HG02973 (cell line): ENCODE data around the gene TBCD.
"Not testable (repeated sequence)": the region's sequence is repeated elsewhere in the genome, so short reads cannot be mapped to it uniquely, and the experiment has no call there.

ENCODE experiments used
- ATAC-seq: cut with Tn5 transposase; IDR thresholded peaks from one replicate; pipeline ENCODE4 v1.9.1; 2021; ENCODE audit warnings: moderate library complexity; ENCODE audit not compliant: unreplicated experiment

TBCD gene

DNA sequence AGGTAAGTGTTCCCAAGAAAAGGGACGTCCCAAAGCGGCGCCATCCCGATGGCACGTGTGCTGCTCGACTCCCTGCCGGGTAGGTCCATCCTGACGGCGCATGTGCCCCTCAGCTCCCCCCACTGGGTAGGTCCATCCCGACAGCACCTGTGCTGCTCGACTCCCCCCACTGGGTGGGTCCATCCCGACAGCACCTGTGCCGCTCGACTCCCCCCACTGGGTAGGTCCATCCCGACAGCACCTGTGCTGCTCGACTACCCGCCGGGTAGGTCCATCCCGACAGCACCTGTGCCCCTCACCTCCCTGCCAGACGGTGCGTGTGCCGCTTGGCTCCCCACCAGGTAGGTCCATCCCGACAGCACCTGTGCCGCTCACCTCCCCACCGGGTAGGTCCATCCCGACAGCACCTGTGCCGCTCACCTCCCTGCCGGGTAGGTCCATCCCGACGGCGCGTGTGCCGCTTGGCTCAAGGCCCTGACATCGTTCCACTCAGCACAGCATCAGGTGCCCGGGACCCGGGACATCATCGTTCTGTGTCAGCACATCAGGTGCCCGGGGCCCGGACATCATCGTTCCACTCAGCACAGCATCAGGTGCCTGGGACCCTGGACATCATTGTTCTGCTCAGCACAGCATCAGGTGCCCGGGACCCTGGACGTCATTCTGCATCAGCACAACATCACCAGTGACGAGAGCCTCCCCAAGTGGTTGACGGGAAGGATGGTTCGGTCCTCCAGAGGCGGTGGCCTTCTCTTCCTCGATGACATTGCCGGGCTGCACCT is 22.2 kb upstream of the TBCD start:
- no peak for ATAC-seq

- no peak for ATAC-seq
These were observed 19.6 kb upstream of the TBCD start for GRCh38 chr17:82732118-82732743.

DNA sequence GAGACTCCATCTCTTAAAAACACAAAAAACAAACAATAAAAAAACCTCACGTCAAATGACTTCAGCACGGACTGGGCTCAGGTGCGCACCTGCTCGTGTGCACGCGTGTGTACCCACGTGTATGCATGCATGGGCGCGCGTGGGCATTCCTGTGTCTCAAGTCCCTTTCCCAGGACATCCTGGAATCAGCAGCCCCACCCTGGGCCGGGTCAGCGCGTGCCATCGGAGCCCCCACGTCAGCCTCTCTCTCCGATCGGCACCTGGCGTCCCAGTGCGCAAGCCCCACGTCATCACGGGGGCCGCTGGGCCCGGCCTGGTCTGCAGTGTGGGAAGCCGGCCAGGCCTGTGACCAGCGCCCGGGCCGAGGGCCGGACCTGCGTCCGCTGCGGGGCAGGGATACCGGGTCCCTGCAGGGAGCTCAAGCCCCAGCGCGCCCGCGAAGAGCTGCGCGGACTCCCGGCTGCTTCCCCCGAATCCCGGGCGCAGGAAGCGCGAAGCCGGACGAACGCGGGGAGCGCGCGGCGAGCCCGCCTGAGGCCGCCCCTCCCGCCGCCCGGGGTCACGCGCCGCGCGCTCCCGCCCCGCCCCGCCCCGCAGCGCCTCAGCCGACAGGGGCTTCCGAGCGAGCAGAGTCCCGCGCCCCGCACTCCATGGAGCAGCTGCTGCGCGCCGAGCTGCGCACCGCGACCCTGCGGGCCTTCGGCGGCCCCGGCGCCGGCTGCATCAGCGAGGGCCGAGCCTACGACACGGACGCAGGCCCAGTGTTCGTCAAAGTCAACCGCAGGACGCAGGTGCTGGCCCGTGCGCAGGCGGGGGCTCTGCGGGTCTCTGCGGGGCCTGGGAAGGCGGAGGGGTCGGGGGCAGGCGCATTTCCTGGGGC is 16.6 kb upstream of the TBCD start, which contains the start of gene FN3K:
TSS of gene FN3K (plus strand) at position 629 of the 880 bp plus-strand sequence. CDS start at position 651, 22 bp downstream.
- ATAC-seq: no peak

DNA sequence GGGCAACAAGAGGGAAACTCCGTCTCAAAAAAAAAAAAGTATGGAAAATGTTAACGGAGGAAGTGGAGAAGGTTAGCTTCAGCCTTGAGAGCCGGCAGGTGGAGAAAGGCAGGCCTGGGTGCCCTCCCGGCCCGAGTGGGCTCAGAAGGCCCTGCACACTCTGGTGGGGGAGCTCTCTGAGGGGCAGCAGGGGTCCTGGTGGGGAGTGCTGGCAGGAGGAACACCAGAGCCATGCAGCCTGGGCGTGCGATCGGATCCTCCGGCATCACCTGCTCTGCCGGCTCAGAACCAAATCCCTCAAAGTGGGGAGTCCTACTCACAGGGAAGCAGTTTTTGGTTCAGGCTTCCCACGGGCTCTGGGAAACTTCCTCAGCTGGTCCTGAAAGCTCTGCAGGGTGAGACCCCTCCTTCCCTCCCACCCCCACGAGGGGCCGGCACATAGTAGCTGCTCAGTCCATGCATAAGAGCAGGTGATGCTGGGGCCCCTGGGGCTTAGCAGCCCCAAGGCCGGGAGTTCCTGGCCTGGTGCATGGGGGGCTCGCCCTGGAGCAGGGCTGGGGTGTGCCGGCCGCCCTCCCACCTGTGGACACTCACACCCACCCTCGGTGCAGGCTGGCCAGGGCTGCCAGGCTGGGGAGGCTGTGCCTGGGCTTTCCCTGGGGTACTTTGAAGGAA is 15.2 kb upstream of the TBCD start:
- ATAC-seq: no peak

DNA sequence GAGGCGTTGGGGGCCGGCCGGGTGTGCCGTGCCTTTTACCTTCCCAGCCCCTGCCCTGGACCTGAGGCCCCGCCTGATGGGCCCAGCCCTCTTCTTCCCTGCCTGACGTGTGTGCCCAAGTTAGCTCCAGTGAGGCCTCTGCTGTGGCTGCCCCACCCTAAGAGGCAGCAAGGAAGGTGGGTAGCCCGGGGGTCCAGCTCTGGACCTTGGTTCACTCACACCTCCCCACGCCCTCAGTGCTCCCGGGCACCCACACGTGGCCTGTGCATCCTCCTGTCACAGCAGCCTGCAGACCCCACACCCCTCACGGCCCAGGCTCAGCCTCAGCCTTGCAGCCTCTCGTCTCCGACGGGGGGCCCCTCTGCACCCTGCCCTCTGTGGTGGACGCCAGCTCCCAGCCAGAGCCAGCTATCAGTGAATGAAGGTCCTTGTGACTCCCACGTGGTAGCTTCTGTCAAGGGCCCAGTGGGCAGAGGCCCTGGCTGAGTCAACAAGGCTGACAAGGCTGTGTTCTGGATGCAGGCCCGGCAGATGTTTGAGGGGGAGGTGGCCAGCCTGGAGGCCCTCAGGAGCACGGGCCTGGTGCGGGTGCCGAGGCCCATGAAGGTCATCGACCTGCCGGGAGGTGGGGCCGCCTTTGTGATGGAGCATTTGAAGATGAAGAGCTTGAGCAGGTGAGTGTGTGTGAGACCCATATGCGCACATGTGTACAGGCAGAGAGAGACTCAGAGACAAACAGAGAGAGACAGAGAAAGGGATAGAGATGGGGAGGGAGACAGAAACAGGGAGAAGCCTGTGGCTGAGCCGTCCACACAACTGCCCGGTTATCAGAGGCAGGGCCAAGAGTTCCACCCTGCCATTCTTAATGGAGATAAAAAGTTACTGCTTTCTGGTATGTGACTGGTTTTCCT is 13.6 kb upstream of the TBCD start:
- no peak for ATAC-seq

DNA sequence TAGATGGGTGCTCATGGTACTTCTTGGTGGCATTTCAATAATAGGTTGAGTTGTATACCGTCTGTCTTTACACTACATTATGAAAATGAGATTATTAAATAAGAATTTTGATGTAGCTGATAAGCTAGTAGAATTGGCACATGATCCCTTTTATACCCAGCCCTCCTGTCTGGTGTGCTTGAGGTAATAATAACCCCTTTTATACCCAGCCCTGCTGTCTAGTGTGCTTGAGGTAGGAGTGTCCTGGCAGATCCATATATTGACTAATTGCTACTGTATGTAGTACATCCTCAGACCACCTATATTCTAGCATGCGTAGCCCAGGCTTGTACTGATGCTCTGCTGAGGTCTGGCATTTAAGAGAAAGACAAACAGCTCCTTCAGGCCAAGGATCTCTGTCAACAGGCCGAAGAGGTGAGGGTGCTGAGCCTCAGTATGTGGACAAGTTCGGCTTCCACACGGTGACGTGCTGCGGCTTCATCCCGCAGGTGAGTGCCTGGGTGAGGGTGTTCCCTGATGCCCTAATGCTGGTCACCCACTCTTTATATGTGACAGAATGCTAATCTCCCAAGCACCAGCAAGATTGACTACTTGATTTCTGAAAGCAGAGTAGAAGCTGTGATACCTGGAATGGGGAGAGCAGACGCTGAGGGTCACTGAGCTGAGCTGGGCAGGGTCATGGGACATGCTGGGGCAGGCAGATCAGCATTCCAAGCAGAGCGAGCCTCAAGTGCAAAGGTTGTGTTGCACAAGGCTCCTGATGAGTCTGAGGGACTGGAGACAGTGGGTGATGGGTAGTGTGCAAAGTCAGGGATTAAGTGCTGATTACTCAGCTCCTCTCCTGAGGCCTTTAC is 10.7 kb upstream of the TBCD start:
- ATAC-seq: no peak

- no peak for ATAC-seq
These were observed 8.3 kb upstream of the TBCD start for GRCh38 chr17:82743344-82744219.

DNA sequence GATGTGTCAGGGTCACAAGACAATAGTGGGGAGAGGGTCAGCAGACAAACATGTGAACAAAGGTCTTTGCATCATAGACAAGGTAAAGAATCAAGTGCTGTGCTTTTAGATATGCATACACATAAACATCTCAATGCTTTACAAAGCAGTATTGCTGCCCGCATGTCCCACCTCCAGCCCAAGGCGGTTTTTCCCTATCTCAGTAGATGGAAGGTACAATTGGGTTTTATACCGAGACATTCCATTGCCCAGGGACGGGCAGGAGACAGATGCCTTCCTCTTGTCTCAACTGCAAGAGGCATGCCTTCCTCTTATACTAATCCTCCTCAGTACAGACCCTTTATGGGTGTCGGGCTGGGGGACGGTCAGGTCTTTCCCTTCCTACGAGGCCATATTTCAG is 7.1 kb upstream of the TBCD start:
- not testable (repeated sequence) for ATAC-seq

DNA sequence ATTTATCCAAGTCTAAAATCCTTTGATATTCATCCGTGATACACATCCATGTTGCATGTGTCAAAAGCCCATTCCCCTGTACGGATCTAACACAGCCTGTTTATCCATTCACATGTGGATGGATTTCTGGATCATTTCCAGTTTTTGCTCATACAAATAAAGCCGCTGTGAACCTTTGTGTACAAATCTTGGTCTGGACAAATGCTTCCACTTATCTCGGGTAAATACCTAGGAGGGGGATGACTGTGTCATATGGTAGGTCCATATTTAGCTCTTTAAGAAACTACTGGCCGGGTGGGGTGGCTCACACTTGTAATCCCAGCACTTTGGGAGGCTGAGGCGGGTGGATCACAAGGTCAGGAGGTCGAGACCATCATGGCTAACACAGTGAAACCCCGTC is 6.3 kb upstream of the TBCD start:
- ATAC-seq: no peak

GRCh38 chr17:82748756-82749155 is 3.1 kb upstream of the TBCD start:
- ATAC-seq: no peak

DNA sequence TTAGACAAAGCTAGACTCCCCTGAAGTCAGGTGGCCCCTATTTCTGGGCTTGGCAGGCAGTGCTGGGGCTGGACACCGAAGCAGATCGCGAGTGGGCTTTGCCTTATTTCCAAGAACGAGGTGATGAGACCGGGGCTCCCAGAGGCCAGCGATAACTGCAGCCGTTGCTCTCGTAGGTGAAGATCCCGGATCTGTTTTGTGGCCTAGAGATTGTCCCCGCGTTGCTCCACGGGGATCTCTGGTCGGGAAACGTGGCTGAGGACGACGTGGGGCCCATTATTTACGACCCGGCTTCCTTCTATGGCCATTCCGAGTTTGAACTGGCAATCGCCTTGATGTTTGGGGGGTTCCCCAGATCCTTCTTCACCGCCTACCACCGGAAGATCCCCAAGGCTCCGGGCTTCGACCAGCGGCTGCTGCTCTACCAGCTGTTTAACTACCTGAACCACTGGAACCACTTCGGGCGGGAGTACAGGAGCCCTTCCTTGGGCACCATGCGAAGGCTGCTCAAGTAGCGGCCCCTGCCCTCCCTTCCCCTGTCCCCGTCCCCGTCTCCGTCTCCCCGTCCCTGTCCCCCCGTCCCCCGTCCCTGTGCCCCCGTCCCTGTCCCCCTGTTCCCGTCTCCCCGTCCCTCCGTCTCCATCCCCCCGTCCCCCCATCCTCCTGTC is 1.5 kb upstream of the TBCD start:
- ATAC-seq: no peak

DNA sequence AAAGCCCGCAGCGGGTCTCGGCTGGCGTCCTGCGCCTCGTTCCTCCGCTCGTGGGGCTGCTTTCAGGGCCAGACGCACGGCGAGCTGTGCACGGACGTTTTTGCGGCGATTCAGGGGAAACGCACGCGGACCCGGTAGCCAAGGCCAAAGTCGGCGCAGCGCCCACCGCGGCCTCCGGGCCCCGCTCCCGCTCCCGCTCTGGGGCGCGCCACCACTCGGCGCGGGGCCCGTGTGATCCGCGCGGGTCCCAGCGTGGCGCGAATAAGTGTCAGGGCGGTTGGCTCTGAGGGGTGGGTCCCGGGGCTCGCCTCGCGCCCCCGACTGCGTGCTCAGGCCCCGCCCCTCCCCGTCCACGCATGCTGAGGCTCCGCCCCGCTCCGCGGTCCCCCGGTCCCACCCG is 694 bp upstream of the TBCD start:
- peak; percentile 39 for ATAC-seq

DNA sequence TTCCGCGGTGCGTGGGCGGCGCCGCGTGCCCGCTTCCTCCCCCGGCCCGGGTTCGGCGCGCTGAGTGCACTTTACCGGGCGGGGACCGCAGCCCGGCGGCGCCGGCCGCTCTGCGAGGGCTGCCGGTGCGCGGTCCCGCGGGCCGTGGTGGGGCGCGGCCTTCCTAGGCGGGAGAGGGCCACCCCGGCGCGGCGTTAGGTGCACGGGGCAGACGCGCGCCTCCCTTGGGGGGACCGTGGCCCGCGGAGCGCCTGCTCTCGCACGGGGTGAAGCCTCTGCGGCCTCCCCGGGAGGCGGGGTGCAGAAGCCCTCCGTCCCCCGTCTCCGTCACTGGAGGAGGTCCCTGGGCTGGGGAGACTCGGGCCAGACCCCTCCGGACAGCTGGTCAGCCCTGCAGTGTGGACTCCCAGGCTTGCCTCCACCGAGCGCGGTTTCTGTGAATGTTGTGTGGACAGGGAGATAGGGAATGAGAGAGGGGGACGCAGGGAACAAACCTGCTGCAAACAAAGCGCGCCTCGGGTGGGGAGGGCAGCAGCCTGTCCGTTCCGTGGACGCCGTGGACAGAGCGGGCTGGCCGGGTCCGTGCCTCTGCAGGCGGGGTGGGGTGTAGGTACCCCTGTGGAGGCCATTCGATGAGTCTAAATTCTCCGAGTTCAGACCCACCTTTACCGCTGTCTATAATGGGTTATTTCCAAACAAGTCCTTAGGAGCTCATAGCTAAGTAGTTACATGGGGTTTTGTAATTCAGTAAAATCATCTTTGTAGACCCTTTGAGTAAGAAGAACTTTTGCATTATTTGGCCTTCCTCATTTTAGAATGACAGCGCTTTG is 721 bp downstream of the TBCD start:
- peak; percentile 14 for ATAC-seq

GRCh38 chr17:82753201-82753464 is 1.3 kb downstream of the TBCD start:
- no peak for ATAC-seq

DNA sequence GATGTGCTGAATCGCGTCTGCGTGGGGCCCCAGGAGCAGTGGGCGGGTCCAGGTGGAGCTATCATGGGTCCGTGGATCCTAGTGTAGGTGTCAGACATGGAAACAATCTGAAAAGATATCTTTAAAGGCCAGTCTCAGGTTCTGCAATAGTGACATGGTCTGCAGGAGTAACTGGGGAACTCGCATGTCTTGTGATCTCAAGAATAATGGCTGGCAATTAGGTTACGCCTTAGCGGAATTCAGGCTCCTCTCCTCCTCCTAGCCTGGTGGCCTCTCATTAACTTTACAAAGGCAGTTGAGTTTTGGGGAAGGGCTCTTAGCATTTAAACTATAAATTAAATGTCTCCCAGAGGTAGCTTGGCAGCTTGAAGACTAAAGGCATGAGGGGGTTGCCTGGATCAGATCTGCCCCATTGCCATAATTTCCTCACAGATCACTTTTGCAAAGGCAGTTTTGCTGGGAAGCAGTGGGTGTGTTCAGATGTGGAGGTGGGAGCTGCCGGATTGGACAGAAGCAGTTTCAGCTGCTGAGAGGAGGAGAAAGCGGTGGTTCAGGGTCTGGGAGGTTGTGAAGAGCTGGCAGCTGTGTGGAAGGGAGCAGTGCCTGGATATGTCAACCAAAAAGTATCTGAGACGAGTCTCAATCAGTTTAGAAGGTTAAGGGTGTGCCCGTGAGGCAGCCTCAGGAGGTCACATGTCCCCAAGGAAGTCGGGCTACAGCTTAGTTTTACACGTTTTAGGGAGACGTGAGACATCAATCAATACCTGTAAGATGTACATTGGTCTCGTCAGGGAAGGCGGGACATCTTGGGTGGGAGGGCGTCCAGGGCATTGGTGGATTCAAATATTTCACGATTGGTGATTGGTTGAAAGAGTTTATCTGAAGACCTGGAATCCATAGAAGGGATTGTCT is 2.7 kb downstream of the TBCD start:
- no peak for ATAC-seq

DNA sequence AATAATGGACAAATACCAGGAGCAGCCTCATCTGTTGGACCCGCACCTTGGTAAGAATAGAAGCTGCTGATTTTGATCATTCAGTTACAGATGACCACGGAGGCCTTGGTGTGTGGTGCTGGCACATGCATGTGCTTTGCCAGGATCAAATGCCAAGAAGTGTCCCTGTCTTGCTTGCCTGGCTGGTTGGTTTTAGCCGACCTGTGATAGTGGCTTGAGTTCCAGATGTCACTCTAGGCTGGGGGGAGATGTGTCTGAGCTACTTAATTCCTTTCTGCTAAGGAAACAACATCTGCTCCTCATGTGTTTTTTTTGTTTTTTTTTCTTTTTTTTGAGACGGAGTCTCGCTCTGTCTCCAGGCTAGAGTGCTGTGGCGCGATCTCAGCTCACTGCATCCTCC is 4.3 kb downstream of the TBCD start:
- ATAC-seq: no peak
